Cardiac muscle cell (in vitro differentiated cells and primary cell): ENCODE data around the gene GMEB2. TPM values are rescaled to one million over a fixed set of nuclear protein-coding genes. Genes with fewer than 3 reads are reported as not detected.
"Not testable (repeated sequence)": the region's sequence is repeated elsewhere in the genome, so short reads cannot be mapped to it uniquely, and the experiment has no call there.

ENCODE experiments used
- DNase-seq, 2 donors: peaks; one replicate each; pipeline versions ENCODE4 v3.0.0 to v3.0.0-alpha.2; 2010 to 2017; ENCODE audit warnings: low read depth in 1 of 2, low spot score in 1 of 2
- H3K27ac ChIP-seq: fragments of 200-600 bp; sonication (generic); 2 replicates; pipeline ENCODE4 v1.5.1; 2016
- H3K27me3 ChIP-seq: fragments of 200-600 bp; sonication (generic); 2 replicates; pipeline ENCODE4 v1.6.0; 2016; ENCODE audit warnings: control low read depth
- H3K36me3 ChIP-seq: fragments of 200-600 bp; sonication (generic); 2 replicates; pipeline ENCODE4 v1.5.1; 2016; ENCODE audit warnings: control low read depth
- H3K4me1 ChIP-seq: fragments of 200-600 bp; sonication (generic); 2 replicates; pipeline ENCODE4 v1.8.1; 2017; ENCODE audit warnings: low read depth, mild to moderate bottlenecking, mixed run types
- H3K4me3 ChIP-seq: fragments of 200-600 bp; sonication (generic); 2 replicates; pipeline ENCODE4 v1.5.1; 2016; ENCODE audit warnings: mild to moderate bottlenecking
- H3K9me3 ChIP-seq: fragments of 200-600 bp; sonication (generic); 2 replicates; pipeline ENCODE4 v1.5.1; 2017; ENCODE audit warnings: low read depth, mild to moderate bottlenecking, control low read depth
- CTCF ChIP-seq: IDR thresholded peaks from 2 replicates; pipeline ENCODE4 v1.5.1; 2012; ENCODE audit warnings: low read depth, mild to moderate bottlenecking, low read length
- polyA plus RNA-seq: library from polyadenylated mRNA; unstranded; fragments of >200 nt; fragmentation: Nextera tagmentation; extraction: Ambion mirVana; gene quantifications from 2 replicates; pipeline ENCODE4 v1.2.1, GENCODE V29; 2016
- total RNA-seq: library from RNA; depleted of rRNA; stranded (reverse); fragments of >200 nt; gene quantifications from 2 replicates; pipeline ENCODE4 v1.2.3, GENCODE V29; 2016

GMEB2 gene
- total and polyA plus RNA-seq, 2 experiments from 2014 or later: 11.4 to 15.4 TPM

- DNase-seq: no peak
- TF ChIP-seq CTCF: no peak
- no peaks in the 10 kb centered on the region for H3K4me1 ChIP-seq
- no peaks in the 10 kb centered on the region for H3K27me3 ChIP-seq
- no peaks in the 10 kb centered on the region for H3K9me3 ChIP-seq
- no peaks in the 10 kb centered on the region for H3K36me3 ChIP-seq
- H3K4me3 ChIP-seq: no peak overlapping the region
- H3K27ac ChIP-seq: no peak overlapping the region
Observed at GRCh38 chr20:63560333-63560805, 66.5 kb downstream of the GMEB2 start.

- not testable (repeated sequence) for H3K27ac ChIP-seq, H3K9me3 ChIP-seq, DNase-seq, H3K36me3 ChIP-seq, H3K4me3 ChIP-seq, H3K27me3 ChIP-seq, H3K4me1 ChIP-seq
Observed at GRCh38 chr20:63559485-63560332, 67.2 kb downstream of the GMEB2 start.

DNA sequence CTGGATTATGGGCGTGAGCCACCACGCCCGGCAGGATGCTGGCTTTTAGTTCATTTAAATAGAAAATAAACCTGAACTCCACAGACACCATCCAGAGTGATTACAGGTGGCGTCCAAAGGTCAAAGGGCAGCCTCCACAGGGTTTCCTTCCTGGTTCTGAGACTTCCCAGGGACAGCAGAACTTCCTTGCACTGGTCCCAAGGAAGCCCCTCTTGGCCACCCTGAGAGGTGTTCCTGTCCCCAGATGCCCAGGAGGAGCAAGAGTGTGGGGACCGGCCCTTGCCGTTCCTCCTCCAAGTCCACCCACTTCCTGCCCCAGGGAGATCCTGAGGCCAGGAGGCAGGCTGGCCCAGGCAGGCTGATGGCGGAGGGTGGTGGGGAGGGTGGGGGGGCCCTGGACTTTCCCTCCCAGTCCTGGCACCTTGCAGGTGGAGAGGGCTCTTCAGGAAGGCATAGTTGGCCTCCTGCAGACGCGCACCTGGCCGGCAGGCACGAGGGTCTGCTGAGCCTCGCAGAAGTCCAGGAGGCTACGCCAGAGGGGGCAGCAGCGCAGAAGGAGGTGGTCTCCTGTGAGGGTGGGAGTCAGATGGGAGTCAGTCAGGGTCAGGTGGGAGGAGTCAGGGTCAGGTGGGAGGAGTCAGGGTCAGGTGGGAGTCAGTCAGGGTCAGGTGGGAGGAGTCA, 68.0 kb downstream of the GMEB2 start:
- TF ChIP-seq CTCF: no peak

DNA sequence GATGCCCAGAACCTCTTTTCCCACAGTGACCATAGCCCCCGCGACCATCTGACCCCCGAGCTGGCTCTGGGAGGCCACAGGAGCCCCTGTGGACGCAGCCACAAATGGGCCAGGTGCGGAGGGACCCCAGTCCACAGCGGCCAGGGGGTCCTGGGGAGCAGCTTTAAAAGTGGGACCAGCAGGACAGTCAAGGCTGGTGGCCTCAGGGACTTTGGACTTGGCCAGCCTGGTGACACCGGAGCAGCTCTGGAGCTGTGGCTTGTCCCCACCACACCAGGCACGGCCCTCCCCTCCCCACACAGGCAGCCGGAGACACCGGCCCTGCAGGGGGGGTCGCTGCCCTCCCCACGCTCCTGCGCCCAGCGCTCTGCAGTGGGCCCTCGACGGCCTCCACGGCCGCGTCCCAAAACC, 69.4 kb downstream of the GMEB2 start:
- Histone ChIP-seq H3K36me3 (no peaks in the 10 kb centered on the region), H3K9me3 (no peaks in the 10 kb centered on the region), H3K27me3 (no peaks in the 10 kb centered on the region), H3K27ac (no peak overlapping the region), H3K4me1 (no peaks in the 10 kb centered on the region), H3K4me3 (no peak overlapping the region)
- TF ChIP-seq CTCF: no peak
- DNase-seq: no peak

More for the DNA sequence above, 68.0 kb downstream of the GMEB2 start:
- H3K36me3 ChIP-seq: no peaks in the 10 kb centered on the region
- H3K27ac ChIP-seq: no peak overlapping the region
- no peak overlapping the region for H3K4me3 ChIP-seq
- no peaks in the 10 kb centered on the region for H3K9me3 ChIP-seq
- no peaks in the 10 kb centered on the region for H3K4me1 ChIP-seq
- no peaks in the 10 kb centered on the region for H3K27me3 ChIP-seq
- no peak for DNase-seq

DNA sequence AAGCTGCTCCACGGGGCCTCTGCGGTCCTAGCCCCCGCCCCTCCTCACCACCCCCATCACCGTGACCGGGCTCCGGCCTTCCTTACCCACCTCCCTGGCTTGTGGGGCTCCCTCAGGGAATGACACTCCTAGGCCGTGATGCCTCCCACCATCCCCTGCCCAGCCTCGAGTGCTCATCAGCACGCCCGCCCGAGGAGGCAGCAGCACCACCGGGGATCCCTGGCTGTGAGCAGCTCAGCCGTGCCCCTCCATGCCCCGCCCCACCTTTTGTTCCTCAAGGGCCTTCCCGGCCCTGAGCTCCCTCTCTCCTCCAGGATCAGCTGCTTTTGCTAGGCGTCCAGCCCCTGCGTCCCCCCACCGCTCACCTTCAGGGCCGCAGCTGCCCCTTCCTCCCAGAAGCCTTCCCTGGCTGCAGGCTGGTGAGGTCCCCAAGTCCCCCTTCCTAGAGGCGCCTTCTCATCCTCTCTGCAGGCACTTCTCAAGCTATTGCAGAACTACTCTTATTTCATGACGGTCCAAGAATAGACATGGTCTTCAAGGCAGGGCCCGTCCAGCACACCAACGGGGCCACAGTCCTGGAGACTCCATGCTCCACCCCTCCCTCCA, 69.9 kb downstream of the GMEB2 start:
- no peak for DNase-seq

More for the DNA sequence above, 69.9 kb downstream of the GMEB2 start:
- no peaks in the 10 kb centered on the region for H3K27me3 ChIP-seq
- no peak overlapping the region for H3K27ac ChIP-seq
- no peaks in the 10 kb centered on the region for H3K9me3 ChIP-seq
- H3K36me3 ChIP-seq: no peaks in the 10 kb centered on the region
- TF ChIP-seq CTCF: no peak
- no peak overlapping the region for H3K4me3 ChIP-seq
- H3K4me1 ChIP-seq: no peaks in the 10 kb centered on the region
